SJSA1 (cell line): ENCODE data around the gene CCDC3. TPM values are rescaled to one million over a fixed set of nuclear protein-coding genes. Genes with fewer than 3 reads are reported as not detected.

Experiments
- DNase-seq, 2 experiments: peaks; one replicate each; pipeline ENCODE4 v3.0.0-alpha.2; 2015 to 2020; ENCODE audit warnings: low spot score in 2 of 2, low read depth in 1 of 2
- H3K27ac ChIP-seq: fragments of 250-450 bp; sonication (Bioruptor Pico); 2 replicates; pipeline ENCODE4 v1.5.1; 2020; ENCODE audit warnings: mild to moderate bottlenecking, moderate library complexity
- H3K27me3 ChIP-seq: fragments of 250-450 bp; sonication (Bioruptor Pico); replicated peaks from 2 replicates; pipeline ENCODE4 v1.5.1; 2020; ENCODE audit warnings: mild to moderate bottlenecking, moderate library complexity
- H3K36me3 ChIP-seq: fragments of 250-450 bp; sonication (Bioruptor Pico); 2 replicates; pipeline ENCODE4 v1.5.1; 2020; ENCODE audit warnings: mild to moderate bottlenecking
- H3K4me1 ChIP-seq: fragments of 250-450 bp; sonication (Bioruptor Pico); replicated peaks from 2 replicates; pipeline ENCODE4 v1.6.1; 2021; ENCODE audit warnings: mild to moderate bottlenecking
- H3K4me3 ChIP-seq: fragments of 250-450 bp; sonication (Bioruptor Pico); 2 replicates; pipeline ENCODE4 v1.5.1; 2020; ENCODE audit warnings: mild to moderate bottlenecking
- H3K9me3 ChIP-seq: fragments of 250-450 bp; sonication (Bioruptor Pico); replicated peaks from 2 replicates; pipeline ENCODE4 v1.5.1; 2020; ENCODE audit warnings: mild to moderate bottlenecking
- total RNA-seq: library from RNA; depleted of rRNA; stranded (reverse); fragments of >200 nt; shearing (Covaris generic); gene quantifications from 2 replicates; pipeline ENCODE4 v1.2.3, GENCODE V29; 2014

The CCDC3 gene
- total RNA-seq, 1 experiment from 2014 or later: 21.3 TPM

GRCh38 chr10:12946372-12946771 lies 55.1 kb downstream of the CCDC3 start:
- Histone ChIP-seq H3K4me1 (peaks cover 25% of the 10 kb centered on the region), H3K36me3 (no peaks in the 10 kb centered on the region), H3K4me3 (no peak overlapping the region), H3K27ac (peak overlapping the region; percentile 12), H3K9me3 (no peaks in the 10 kb centered on the region), H3K27me3 (no peaks in the 10 kb centered on the region)
- no peak for DNase-seq

DNA sequence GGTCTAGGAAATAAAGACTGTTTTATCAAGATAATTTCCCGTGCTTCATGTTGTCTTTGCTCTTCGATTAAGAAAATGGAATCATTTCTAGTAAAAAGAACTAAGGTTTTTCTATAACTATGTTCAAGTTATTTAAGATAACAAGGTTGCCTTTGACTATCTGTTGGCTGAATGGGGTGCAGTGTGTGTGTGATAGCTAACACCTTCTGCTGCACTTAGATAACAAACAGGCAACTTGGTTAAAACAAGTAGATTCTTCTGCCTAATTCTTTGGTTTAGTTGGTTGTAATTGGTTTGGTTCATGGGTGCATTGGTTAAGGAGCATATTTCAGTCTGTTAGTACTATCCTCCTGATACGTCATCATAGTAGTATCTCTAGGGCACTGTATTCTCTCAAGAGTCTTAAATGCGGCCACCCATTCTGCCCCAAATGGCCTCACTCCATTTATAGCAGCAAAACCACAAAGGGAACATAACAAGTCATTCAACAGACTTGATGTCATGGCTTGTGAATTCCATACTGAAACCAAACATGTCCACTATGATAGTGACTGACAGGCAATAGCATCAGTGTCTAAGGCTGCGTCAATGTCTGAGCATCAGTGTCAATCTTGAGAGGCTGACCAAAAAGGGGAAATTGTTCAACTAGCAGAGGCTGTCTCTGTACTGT lies 55.7 kb downstream of the CCDC3 start:
- H3K36me3 ChIP-seq: no peaks in the 10 kb centered on the region
- no peak overlapping the region for H3K4me3 ChIP-seq
- H3K9me3 ChIP-seq: no peaks in the 10 kb centered on the region
- peak overlapping the region; percentile 45 for H3K27ac ChIP-seq
- H3K27me3 ChIP-seq: no peaks in the 10 kb centered on the region
- H3K4me1 ChIP-seq: peaks cover 25% of the 10 kb centered on the region
- peak; percentile 71 to 80 for DNase-seq

GRCh38 chr10:12944931-12945330 lies 56.6 kb downstream of the CCDC3 start:
- H3K4me3 ChIP-seq: no peak overlapping the region
- H3K27ac ChIP-seq: no peak overlapping the region
- no peaks in the 10 kb centered on the region for H3K9me3 ChIP-seq
- peaks cover 25% of the 10 kb centered on the region for H3K4me1 ChIP-seq
- no peak for DNase-seq
- no peaks in the 10 kb centered on the region for H3K27me3 ChIP-seq
- H3K36me3 ChIP-seq: no peaks in the 10 kb centered on the region

DNA sequence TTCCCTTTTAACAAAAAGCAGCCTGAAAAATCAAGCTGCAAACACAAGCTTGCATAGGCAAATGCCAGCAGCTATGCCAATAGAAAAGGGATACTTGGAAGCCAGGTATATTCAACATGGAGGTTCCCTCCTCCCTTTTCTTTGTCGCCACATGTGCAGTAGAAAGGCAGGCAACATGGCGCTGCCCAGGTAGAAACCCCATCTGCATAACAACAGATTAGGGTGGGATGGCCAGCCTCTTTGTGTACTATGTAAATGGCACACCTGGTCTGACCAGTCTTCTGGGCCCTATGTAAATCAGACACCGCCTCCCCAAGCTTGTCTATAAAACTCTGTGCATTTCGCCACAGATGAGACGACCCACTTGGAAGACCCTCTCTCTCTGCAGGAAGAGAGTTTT lies 58.1 kb downstream of the CCDC3 start:
- H3K9me3 ChIP-seq: no peaks in the 10 kb centered on the region
- peak in 1 of 2 experiments; percentile 25 for DNase-seq
- no peak overlapping the region for H3K27ac ChIP-seq
- peaks cover 26% of the 10 kb centered on the region for H3K4me1 ChIP-seq
- no peaks in the 10 kb centered on the region for H3K36me3 ChIP-seq
- no peak overlapping the region for H3K4me3 ChIP-seq
- no peaks in the 10 kb centered on the region for H3K27me3 ChIP-seq

GRCh38 chr10:12941966-12942365 lies 59.5 kb downstream of the CCDC3 start:
- no peak for DNase-seq
- Histone ChIP-seq H3K27ac (no peak overlapping the region), H3K27me3 (no peaks in the 10 kb centered on the region), H3K36me3 (no peaks in the 10 kb centered on the region), H3K9me3 (no peaks in the 10 kb centered on the region), H3K4me1 (peaks cover 40% of the 10 kb centered on the region), H3K4me3 (no peak overlapping the region)

GRCh38 chr10:12940791-12941190 lies 60.7 kb downstream of the CCDC3 start:
- H3K9me3 ChIP-seq: no peaks in the 10 kb centered on the region
- no peaks in the 10 kb centered on the region for H3K27me3 ChIP-seq
- H3K4me1 ChIP-seq: peaks cover 29% of the 10 kb centered on the region
- H3K27ac ChIP-seq: no peak overlapping the region
- H3K4me3 ChIP-seq: no peak overlapping the region
- H3K36me3 ChIP-seq: no peaks in the 10 kb centered on the region
- no peak for DNase-seq

DNA sequence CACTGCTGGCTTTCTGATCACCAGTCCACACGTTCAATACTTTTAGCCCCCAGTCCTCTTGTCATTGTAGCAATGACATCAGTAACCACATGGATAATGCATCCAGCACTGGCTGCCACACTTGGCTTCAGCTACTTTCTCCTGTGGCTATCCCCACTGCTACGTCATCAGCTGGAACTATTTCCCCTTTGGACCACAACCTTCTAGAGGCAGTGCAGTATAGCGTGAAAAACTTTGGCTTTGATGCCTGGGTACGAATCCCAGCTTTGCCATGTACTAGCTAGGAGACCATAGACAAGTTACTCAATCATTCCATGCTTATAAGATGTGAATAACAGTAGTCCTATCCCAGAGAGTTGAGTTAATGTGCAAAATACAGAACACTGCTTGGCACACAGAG lies 63.2 kb downstream of the CCDC3 start:
- Histone ChIP-seq H3K27me3 (no peaks in the 10 kb centered on the region), H3K27ac (no peak overlapping the region), H3K4me1 (peaks cover 33% of the 10 kb centered on the region), H3K36me3 (no peaks in the 10 kb centered on the region), H3K4me3 (no peak overlapping the region), H3K9me3 (no peaks in the 10 kb centered on the region)
- DNase-seq: peak in 1 of 2 experiments; percentile 20

DNA sequence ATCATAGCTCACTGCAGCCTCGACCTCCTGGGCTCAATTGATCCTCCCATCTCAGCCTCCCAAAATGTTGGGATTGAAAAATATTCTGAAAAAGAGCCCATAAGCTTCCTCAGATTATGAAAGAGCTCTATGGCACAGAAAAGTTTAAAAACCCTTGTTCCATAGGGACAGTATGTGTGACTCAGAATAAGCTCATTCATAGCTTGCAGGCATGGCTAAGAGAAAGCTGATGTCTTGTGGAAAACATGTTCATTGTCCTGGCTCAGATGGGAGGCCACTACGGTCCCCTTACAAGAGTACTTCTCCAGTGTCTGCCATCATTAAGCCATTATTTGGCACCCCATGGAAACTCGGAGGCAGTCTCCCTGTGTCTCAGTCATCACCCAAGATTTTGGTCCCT lies 64.0 kb downstream of the CCDC3 start:
- Histone ChIP-seq H3K27ac (no peak overlapping the region), H3K4me1 (peaks cover 33% of the 10 kb centered on the region), H3K4me3 (no peak overlapping the region), H3K9me3 (no peaks in the 10 kb centered on the region), H3K36me3 (no peaks in the 10 kb centered on the region), H3K27me3 (no peaks in the 10 kb centered on the region)
- DNase-seq: peak in 1 of 2 experiments; percentile 42

- peak in 1 of 2 experiments; percentile 36 for DNase-seq
- H3K9me3 ChIP-seq: no peaks in the 10 kb centered on the region
- H3K4me1 ChIP-seq: peaks cover 24% of the 10 kb centered on the region
Measured at GRCh38 chr10:12934777-12935176, 66.7 kb downstream of the CCDC3 start.

GRCh38 chr10:12929381-12929780 lies 72.1 kb downstream of the CCDC3 start:
- DNase-seq: no peak
- Histone ChIP-seq H3K27ac (no peak overlapping the region), H3K4me1 (peaks cover under 1% of the 10 kb centered on the region), H3K27me3 (no peaks in the 10 kb centered on the region), H3K36me3 (no peaks in the 10 kb centered on the region), H3K9me3 (no peaks in the 10 kb centered on the region), H3K4me3 (no peak overlapping the region)

More at GRCh38 chr10:12934777-12935176, 66.7 kb downstream of the CCDC3 start:
- H3K4me3 ChIP-seq: no peak overlapping the region
- no peak overlapping the region for H3K27ac ChIP-seq
- H3K36me3 ChIP-seq: no peaks in the 10 kb centered on the region
- no peaks in the 10 kb centered on the region for H3K27me3 ChIP-seq

DNA sequence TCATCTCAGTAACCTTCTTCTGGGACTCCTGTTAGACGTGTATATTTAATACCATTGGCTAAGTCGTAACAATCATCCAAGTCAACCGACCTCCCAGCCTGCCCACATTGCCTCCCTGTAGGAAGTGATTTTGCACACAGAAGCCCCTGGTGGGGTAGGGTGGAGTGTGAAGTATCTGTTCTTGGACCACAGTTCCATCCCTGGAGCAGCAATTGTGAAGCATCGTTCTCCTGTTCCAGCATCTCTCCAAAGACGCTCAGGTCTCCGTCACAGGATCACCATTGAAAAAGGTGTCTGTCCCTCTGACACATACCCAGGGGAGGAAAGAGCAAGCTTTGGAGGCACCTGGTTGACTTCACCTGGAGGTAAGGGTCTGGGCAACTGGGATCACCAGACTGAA lies 72.9 kb downstream of the CCDC3 start:
- Histone ChIP-seq H3K27ac (no peak overlapping the region), H3K36me3 (no peaks in the 10 kb centered on the region), H3K4me1 (no peaks in the 10 kb centered on the region), H3K27me3 (no peaks in the 10 kb centered on the region), H3K4me3 (no peak overlapping the region), H3K9me3 (no peaks in the 10 kb centered on the region)
- no peak for DNase-seq

GRCh38 chr10:12927896-12928295 lies 73.6 kb downstream of the CCDC3 start:
- H3K27me3 ChIP-seq: no peaks in the 10 kb centered on the region
- no peaks in the 10 kb centered on the region for H3K9me3 ChIP-seq
- peaks cover 3% of the 10 kb centered on the region for H3K4me1 ChIP-seq
- H3K4me3 ChIP-seq: no peak overlapping the region
- H3K27ac ChIP-seq: no peak overlapping the region
- no peak for DNase-seq
- no peaks in the 10 kb centered on the region for H3K36me3 ChIP-seq

- DNase-seq: no peak
- no peaks in the 10 kb centered on the region for H3K36me3 ChIP-seq
Measured at GRCh38 chr10:12925845-12926244, 75.7 kb downstream of the CCDC3 start.

DNA sequence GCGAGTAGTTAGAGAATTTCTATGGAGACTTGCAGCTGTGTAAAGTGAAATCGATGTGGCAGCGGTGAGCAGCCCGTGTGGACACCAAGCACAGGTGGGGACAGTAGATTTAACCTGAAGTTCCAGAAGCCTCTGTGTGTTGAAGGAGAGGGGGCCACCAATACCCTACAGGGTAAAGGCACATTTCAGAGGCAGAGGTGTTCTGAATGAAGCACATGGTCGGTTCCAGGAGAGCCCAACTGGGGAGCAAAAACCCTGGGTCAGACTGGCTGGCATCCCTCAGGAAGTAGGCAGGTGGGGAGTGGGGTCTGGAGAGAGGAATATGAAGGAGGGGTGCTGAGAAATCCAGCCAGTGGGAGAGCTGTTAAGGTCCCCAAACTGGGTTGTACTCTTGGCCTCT lies 76.6 kb downstream of the CCDC3 start:
- no peaks in the 10 kb centered on the region for H3K36me3 ChIP-seq
- no peak overlapping the region for H3K4me3 ChIP-seq
- DNase-seq: no peak
- H3K4me1 ChIP-seq: peaks cover 15% of the 10 kb centered on the region
- no peaks in the 10 kb centered on the region for H3K27me3 ChIP-seq
- no peak overlapping the region for H3K27ac ChIP-seq
- 0 out of 2 replicates have a peak, but pooled peaks cover 2% of the 10 kb centered on the region for H3K9me3 ChIP-seq

More at GRCh38 chr10:12925845-12926244, 75.7 kb downstream of the CCDC3 start:
- Histone ChIP-seq H3K27me3 (no peaks in the 10 kb centered on the region), H3K27ac (no peak overlapping the region), H3K4me1 (peaks cover 15% of the 10 kb centered on the region), H3K9me3 (no peaks in the 10 kb centered on the region), H3K4me3 (no peak overlapping the region)
